Activated CD4-positive, alpha-beta T cell treated with anti-CD3 and anti-CD28 coated beads, Interleukin-2, amount 10 ng/mL, durations not matched to agents 24 days and 14 days (primary cell): ENCODE results near the gene MEIS2. TPM values are rescaled to one million over a fixed set of nuclear protein-coding genes. Genes with fewer than 3 reads are reported as not detected.

Source experiments
- DNase-seq: peaks from one replicate; pipeline ENCODE4 v3.0.0; 2022
- H3K27ac Mint-ChIP-seq: one replicate; pipeline ENCODE4 v1.8.0; 2022; ENCODE audit warnings: mild to moderate bottlenecking, mixed read lengths
- H3K27me3 Mint-ChIP-seq: one replicate; pipeline ENCODE4 v1.8.0; 2022; ENCODE audit warnings: mixed read lengths
- H3K36me3 Mint-ChIP-seq: one replicate; pipeline ENCODE4 v1.8.0; 2022; ENCODE audit warnings: low read depth, mild to moderate bottlenecking, mixed read lengths
- H3K4me1 Mint-ChIP-seq: one replicate; pipeline ENCODE4 v1.8.0; 2021; ENCODE audit warnings: mixed read lengths
- H3K4me3 Mint-ChIP-seq: one replicate; pipeline ENCODE4 v1.8.0; 2022; ENCODE audit warnings: mild to moderate bottlenecking, moderate library complexity, mixed read lengths
- H3K9me3 Mint-ChIP-seq: one replicate; pipeline ENCODE4 v1.8.0; 2021; ENCODE audit warnings: mixed read lengths
- intact Hi-C: fragments of 100-400 bp; cut with micrococcal nuclease; formaldehyde crosslinking; loops from one replicate; pipeline ENCODE4 v1.15.1; 2023
- total RNA-seq: library from RNA; stranded (reverse); gene quantifications from 2 replicates; pipeline ENCODE4 v1.2.3, GENCODE V29; 2022

The MEIS2 gene
- total RNA-seq, 1 donor from 2014 or later, result not detected

DNA sequence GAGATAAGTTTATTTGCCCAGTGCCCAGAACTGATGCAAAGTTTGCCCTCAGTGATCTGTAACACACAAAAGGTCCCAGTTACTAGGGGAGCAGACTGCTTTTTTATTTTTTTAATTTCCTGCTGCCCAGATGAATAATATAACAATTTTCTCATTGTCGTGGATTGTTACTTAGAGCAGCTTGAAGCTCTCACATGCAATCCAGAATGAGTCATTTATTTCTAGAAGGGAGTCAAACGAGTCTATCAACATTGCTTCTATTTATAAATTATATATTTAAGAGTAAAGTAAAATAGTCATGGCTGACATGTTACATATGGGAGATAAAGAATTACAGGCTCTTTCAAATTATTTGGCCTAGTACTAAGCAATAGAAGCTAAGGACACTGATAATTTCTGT lies 41.3 kb downstream of the MEIS2 start:
- H3K36me3 Mint-ChIP-seq, result no peaks in the 10 kb centered on the region
- no peaks in the 10 kb centered on the region for H3K27me3 Mint-ChIP-seq
- H3K4me1 Mint-ChIP-seq, result no peaks in the 10 kb centered on the region
- no peak overlapping the region for H3K4me3 Mint-ChIP-seq
- no peaks in the 10 kb centered on the region for H3K9me3 Mint-ChIP-seq
- intact Hi-C loops, result no loop called here
- no peak overlapping the region for H3K27ac Mint-ChIP-seq
- no peak for DNase-seq

DNA sequence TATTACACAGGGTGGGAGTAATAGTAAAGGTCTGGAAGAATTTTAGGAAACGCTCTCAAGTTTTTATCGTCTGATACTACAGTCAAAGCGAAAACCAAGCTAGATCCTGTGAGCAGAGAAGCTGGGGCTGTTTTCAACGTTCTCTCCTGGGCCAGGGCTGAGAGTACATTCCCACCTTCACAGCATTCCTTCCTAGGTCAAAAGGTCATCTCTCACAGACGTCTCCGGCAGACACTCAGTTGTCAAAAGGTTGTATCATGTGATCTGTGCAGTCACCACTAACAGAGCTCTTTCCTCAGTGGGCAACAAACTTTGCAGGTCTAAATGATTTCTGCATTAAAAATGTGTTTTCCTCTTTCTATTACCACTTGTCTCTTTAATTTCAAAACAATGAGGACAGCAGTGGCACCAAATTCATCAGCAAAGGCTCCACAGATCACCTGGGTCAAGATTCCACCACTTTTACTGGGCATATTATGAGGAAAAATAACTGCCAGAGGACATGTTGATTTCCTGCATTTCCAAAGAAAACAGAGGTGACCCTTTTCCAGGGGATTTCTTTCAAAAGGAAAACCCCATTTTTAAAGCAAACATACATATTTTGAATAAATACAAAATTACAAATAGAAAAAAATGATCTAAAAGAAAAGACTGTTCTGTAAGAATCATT lies 41.9 kb downstream of the MEIS2 start:
- Mint-ChIP-seq H3K27ac (no peak overlapping the region), H3K27me3 (no peaks in the 10 kb centered on the region), H3K4me3 (no peak overlapping the region), H3K36me3 (no peaks in the 10 kb centered on the region), H3K4me1 (no peaks in the 10 kb centered on the region), H3K9me3 (no peaks in the 10 kb centered on the region)
- intact Hi-C loops, result no loop called here
- DNase-seq, result no peak

DNA sequence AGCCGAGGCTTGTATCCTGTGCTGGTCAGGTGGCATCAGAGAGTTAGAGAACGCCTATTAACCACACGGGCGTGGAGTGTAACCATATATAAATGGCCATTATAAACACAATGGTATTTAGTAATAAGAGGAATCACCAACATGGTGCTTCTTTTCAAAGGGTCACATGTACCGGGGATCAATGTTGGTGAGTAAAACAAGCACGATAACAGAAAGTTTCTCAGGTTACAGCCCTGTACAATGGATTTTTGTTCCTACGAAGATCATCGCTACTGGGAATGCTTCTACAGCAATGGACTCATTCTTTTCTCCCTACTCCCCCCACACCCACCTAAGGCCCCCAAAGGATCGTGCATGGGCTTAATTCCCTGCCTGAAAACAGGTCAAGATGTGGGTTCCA lies 42.5 kb downstream of the MEIS2 start:
- intact Hi-C loops, result no loop called here
- no peaks in the 10 kb centered on the region for H3K4me1 Mint-ChIP-seq
- H3K27me3 Mint-ChIP-seq, result no peaks in the 10 kb centered on the region
- H3K4me3 Mint-ChIP-seq, result no peak overlapping the region
- no peak overlapping the region for H3K27ac Mint-ChIP-seq
- H3K36me3 Mint-ChIP-seq, result no peaks in the 10 kb centered on the region
- H3K9me3 Mint-ChIP-seq, result no peaks in the 10 kb centered on the region
- no peak for DNase-seq

DNA sequence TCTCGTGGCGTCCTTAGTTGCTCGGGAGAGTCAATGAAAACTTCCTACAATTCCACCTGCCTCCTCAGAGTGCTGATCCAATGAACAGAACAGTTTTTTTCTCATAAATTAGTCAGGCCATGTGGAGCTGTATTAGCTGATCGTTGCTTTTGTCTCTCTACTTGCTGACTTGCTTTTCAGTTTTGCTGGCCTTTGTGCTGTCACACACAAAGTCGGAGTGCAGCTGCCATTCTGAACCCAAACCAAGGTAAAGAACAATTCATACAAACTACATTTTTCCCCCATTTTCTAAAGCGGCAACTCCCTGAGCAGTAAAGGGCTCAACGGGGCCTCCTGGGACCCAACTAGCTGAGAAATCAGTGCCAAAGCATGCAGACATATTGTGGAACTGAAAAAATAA lies 43.1 kb downstream of the MEIS2 start:
- no peak for DNase-seq
- intact Hi-C loops, result no loop called here
- Mint-ChIP-seq H3K9me3 (no peaks in the 10 kb centered on the region), H3K27ac (no peak overlapping the region), H3K27me3 (no peaks in the 10 kb centered on the region), H3K4me1 (no peaks in the 10 kb centered on the region), H3K4me3 (no peak overlapping the region), H3K36me3 (no peaks in the 10 kb centered on the region)

DNA sequence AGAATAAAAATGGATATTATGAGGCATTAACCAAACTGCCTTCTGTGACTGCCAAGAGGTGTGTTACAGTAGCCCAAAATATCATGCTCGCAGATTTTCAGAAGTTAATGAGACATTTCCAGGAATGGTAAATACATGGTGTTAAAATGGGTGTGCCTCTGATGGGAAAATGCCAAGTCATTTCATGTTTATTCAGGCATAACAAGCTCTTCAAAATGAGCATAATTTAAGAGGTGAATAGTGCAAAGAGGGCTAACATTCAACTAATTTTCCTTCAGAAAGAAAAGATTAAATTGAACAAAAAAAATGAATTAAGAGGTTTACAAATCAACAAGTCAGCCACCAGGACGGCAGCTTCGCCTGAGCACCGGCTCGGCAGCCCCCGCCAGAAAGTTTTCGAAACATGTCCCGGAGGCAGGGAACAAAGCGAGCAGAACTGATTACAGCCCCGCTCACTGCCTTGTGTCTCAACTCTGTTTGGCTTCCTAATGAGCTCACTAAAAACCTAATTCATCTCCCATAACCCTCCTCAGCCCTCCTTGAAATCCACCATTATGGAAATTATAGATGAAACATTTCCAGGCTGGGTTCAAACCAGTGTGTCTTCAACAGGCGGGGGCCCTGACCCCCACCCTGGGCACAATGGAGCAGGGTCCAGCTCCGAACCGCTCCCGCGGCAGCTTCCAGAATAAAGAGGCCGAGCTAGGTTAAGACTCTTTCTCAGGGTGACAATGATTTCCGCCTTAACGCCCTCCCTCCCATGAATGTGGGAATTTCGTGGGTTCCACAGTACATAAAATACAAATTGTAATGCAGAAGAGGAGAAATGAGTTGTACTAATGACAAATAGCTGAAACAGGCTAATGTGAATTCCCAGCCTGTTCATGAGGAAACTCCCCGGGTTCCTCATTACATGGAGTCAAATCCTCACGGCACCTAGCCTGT lies 43.9 kb downstream of the MEIS2 start:
- intact Hi-C loops, result no loop called here
- H3K27ac Mint-ChIP-seq, result no peak overlapping the region

DNA sequence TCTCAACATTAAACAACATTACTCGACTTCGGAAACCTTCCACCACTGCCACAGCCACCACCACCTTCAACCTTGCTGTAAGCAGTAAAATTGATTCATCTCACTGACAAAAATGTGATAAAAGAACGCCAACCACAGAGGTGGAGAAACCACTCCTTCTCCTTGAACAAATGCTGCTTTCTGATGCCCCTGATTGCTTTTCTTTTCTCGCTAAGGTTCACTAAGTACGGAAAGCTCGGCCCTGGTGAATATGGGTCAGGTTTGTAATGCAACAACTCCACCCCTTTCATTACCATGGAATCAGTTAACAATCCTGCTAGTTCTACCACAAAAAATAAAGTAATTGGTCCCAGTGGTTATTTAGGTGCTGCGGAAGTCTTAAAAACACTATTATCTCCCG lies 44.9 kb downstream of the MEIS2 start:
- Mint-ChIP-seq H3K4me1 (no peaks in the 10 kb centered on the region), H3K27ac (no peak overlapping the region), H3K27me3 (no peaks in the 10 kb centered on the region), H3K9me3 (no peaks in the 10 kb centered on the region), H3K36me3 (no peaks in the 10 kb centered on the region), H3K4me3 (no peak overlapping the region)
- intact Hi-C loops, result no loop called here
- no peak for DNase-seq

More for the DNA sequence above, 43.9 kb downstream of the MEIS2 start:
- no peaks in the 10 kb centered on the region for H3K4me1 Mint-ChIP-seq
- H3K9me3 Mint-ChIP-seq, result no peaks in the 10 kb centered on the region
- H3K36me3 Mint-ChIP-seq, result no peaks in the 10 kb centered on the region
- no peaks in the 10 kb centered on the region for H3K27me3 Mint-ChIP-seq
- no peak overlapping the region for H3K4me3 Mint-ChIP-seq
- DNase-seq, result no peak

DNA sequence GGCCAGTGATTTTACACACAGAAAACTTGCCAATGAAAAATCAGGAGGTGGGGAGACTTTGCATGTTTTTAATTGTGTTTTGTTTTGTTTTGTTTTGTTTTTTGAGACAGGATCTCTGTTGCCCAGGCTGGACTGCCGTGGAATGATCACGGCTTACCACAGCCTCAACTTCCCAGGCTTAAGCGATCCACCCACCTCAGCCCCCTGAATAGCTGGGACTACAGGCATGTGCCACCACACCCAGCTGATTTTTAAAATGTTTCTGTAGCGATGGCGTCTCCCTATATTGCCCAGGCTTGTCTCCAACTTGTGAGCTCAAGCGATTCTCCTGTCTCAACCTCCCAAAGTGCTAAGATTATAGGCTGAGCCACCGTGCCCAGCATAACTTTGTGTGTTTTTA lies 46.0 kb downstream of the MEIS2 start:
- no peak overlapping the region for H3K4me3 Mint-ChIP-seq
- intact Hi-C loops, result no loop called here
- no peaks in the 10 kb centered on the region for H3K4me1 Mint-ChIP-seq
- DNase-seq, result no peak
- H3K36me3 Mint-ChIP-seq, result no peaks in the 10 kb centered on the region
- no peaks in the 10 kb centered on the region for H3K27me3 Mint-ChIP-seq
- no peak overlapping the region for H3K27ac Mint-ChIP-seq
- no peaks in the 10 kb centered on the region for H3K9me3 Mint-ChIP-seq

DNA sequence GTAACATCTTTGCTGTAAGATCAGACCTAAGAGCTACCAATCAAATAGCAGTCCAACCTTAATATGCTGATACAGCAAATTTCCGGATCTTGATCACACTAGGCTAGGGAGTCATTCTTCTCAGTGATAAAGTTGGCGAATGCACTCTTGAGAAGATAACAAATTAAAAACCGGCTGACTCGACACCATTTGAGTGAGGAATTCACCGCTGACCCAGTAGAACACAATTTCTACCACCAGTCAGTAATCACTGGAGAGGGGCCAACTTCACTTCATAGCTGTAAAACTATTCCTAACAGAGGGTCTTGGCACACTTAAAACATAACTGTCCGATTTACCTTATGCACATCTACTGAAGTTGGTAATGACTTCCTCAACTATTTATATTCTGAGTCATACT lies 47.2 kb downstream of the MEIS2 start:
- no peak overlapping the region for H3K4me3 Mint-ChIP-seq
- no peaks in the 10 kb centered on the region for H3K4me1 Mint-ChIP-seq
- H3K9me3 Mint-ChIP-seq, result no peaks in the 10 kb centered on the region
- no peaks in the 10 kb centered on the region for H3K36me3 Mint-ChIP-seq
- intact Hi-C loops, result no loop called here
- DNase-seq, result no peak
- H3K27me3 Mint-ChIP-seq, result no peaks in the 10 kb centered on the region
- no peak overlapping the region for H3K27ac Mint-ChIP-seq

DNA sequence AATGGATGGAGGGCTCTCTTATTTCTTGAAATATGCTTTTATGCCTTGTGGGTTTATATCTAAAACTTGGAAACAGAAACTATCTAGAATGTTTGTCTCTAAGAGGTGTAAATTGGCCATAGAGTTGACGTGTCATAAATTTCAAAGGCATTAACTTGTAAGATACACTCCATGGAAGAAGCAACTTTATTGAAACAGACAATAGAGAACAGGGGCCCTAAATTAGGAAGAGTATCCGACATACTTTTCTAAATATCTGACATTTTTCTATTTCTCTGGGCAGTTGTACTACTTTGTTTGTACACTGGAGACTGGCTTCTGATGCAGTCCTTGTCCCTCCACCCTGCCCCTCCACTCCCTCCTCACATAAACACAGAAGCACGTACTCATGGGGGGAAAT lies 50.0 kb downstream of the MEIS2 start:
- intact Hi-C loops, result no loop called here
- Mint-ChIP-seq H3K4me1 (no peaks in the 10 kb centered on the region), H3K36me3 (no peaks in the 10 kb centered on the region), H3K4me3 (no peak overlapping the region), H3K27ac (no peak overlapping the region), H3K9me3 (no peaks in the 10 kb centered on the region), H3K27me3 (no peaks in the 10 kb centered on the region)
- DNase-seq, result no peak

DNA sequence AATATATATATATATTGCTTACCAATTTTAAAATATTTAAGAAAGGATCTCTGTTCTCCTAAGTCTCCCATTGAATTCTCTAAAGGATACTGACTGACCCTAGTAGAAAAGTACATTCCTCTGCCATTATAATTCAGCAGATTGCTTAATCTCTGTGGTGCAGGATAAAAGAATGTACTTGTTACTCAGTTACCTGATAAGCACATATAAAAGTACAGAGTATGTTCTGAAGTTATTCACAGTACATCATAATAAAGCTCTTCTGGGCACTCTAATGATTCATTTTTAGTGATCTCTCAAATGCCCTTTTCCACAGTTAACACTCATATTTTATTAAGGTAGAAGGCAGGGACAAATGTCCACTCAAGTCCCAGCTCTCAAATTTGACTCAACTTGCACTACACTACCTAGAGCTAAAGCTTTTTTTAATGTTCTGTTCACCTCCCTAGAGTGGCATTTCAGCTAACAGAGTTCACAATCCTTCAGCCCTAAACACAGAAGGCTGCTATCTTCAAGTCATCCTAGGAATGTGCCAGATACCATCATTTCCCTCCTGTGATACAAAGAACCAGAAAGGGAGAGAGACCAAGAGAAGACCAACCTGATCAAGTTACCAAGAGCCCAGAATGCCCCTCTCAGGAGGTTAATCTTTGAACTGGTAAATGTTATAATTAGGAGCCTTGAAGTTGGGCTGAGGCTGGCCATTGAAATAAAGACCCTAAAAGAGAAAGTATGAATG lies 53.3 kb downstream of the MEIS2 start:
- Mint-ChIP-seq H3K9me3 (no peaks in the 10 kb centered on the region), H3K4me3 (no peak overlapping the region), H3K36me3 (no peaks in the 10 kb centered on the region), H3K27me3 (no peaks in the 10 kb centered on the region), H3K27ac (no peak overlapping the region), H3K4me1 (no peaks in the 10 kb centered on the region)
- DNase-seq, result no peak
- intact Hi-C loops, result no loop called here

DNA sequence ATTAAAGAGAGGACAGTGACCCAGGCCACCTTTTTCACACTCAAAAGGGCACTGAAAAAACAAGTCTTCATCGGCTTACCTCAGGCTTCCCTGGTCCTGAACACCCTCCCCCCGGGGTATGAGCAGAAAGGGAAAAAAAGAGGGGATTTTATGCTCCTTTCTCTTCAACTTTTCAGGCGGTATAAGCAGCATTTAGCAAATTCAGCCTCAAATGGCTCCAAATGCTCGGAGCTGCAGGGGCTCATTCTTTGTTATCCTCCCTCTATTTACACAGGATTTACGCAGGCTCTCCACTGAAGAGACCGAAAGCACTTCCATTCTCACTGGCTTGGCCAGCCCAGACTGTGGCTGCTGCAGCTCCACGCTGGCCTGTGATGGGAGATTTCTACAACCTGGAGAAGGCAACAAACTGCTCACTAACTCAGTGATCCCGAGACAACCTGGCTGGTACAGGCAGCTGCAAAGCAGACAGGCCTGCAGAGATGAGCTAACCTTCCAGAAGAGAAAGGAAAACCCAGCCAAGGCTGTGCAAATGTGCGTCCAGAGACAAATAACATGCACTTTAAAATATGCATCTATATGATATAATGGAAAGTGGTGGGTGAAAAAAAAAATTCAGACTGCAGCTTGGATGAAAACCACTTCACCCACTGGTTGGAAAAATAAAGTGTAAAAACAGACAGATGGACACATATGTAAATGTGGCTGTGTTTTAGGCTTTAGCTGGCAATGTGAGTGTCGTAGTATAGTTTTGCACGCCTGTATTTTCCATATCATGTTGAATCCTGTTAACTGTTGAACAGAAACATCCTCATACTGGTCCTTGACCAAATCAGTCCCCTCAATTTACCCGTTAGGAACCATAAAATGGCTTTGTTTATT lies 54.2 kb downstream of the MEIS2 start:
- H3K27me3 Mint-ChIP-seq, result no peaks in the 10 kb centered on the region
- H3K4me1 Mint-ChIP-seq, result no peaks in the 10 kb centered on the region
- H3K9me3 Mint-ChIP-seq, result no peaks in the 10 kb centered on the region
- intact Hi-C loops, result no loop called here
- no peak overlapping the region for H3K4me3 Mint-ChIP-seq
- H3K27ac Mint-ChIP-seq, result no peak overlapping the region
- no peak for DNase-seq
- H3K36me3 Mint-ChIP-seq, result no peaks in the 10 kb centered on the region

DNA sequence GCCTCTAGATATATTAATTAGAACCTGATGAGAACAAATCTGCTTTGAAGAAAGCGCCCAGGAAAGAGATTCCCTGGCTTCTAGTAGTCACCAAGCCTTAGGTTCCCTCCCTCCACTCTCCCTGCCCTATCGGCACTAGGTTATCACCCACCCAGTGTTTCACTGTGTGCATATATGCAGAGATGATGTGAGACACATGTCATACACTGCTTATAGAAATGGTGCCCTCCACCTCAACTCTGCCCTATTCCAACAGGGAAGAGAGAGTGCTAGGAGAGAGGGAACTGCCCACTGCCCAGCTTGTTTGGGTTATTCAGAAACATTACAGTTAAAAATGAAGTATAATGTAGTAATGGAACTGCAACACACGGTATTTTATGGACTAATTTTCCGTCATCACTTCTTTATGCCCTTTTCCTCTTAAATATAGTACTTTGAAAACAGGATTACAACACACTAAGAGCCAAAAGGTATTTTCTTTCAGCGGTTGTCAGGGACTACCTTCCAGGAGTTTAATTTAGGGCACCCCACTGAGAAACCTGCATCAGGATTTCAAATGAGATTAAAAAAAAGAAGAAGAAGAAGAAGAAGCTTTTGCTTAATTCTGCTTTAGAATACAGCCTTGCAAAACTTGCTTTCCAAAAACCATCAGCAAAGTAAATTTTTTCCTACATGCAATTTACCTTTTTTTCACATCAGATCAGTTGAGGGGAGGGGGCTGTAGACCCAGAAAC lies 55.3 kb downstream of the MEIS2 start:
- no peak for DNase-seq
- Mint-ChIP-seq H3K27me3 (no peaks in the 10 kb centered on the region), H3K27ac (no peak overlapping the region), H3K4me1 (no peaks in the 10 kb centered on the region), H3K36me3 (no peaks in the 10 kb centered on the region), H3K9me3 (no peaks in the 10 kb centered on the region), H3K4me3 (no peak overlapping the region)
- intact Hi-C loops, result no loop called here

DNA sequence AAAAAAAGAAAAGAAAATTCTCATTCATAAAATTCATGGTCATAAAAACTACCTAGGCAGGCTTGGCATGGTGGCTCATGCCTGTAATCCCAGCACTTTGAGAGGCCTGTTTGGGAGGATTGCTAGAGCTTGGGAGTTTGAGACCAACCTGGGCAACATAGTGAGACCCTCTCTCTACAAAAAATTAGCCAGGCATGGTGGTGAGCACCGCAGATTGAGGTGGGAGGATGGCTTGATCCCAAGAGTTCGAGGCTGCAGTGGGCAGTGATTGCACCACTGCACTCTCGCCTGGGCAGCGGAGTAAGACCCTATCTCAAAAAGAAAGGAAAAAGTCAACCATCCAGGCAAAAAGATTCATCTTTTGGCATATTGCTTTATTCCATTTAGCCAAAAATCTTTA lies 58.5 kb downstream of the MEIS2 start:
- Mint-ChIP-seq H3K27me3 (no peaks in the 10 kb centered on the region), H3K36me3 (no peaks in the 10 kb centered on the region), H3K4me1 (no peaks in the 10 kb centered on the region), H3K4me3 (no peak overlapping the region), H3K27ac (no peak overlapping the region), H3K9me3 (no peaks in the 10 kb centered on the region)
- intact Hi-C loops, result no loop called here
- DNase-seq, result no peak
